Inflammatory macrophage treated with lipopolysaccharide for 4 hours (primary cell): ENCODE results near the gene ASB15.
"Not testable (repeated sequence)": the region's sequence is repeated elsewhere in the genome, so short reads cannot be mapped to it uniquely, and the experiment has no call there.

ENCODE experiments used
- DNase-seq: peaks from one replicate; pipeline ENCODE4 v3.0.0-alpha.2; 2020

The ASB15 gene

DNA sequence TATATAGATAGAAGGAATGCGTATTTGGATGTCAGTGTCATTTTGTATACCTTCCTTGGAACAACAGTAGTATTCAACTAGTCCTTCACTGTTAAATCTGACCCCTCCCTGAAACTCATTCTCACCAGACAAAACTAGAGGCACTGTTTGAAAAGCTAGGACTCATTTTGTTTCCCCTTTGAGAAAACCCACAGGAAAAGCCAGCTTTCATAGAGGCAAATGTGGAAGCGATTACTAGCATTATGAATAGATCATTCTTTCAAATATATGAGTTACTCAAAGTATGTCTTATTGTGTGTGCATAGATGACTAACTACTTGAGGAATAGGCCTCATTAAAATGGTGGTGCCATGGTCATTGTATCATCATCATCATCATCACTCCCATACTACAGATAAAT lies 1.9 kb upstream of the ASB15 start:
- no peak for DNase-seq

GRCh38 chr7:123600876-123601275 lies 745 bp upstream of the ASB15 start:
- no peak for DNase-seq

DNA sequence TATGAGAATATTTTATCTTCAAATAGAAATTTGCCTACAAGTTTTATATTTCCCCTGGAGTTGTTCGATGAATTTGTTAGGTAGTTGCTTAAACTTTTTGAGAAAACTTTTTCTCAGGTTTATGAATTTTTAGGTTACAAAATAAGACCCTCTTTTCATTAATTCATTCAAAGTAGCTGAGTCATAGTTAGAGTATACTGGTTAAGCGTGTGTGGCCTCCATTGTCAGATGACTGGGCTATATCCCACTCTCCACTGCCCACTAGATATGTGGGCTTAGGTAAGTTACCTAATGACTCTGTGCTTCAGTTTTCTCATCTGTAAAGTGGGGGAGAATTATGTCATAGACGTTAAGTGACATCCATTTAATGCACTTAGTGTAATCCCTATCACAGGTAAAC lies 1.0 kb downstream of the ASB15 start:
- DNase-seq = no peak

- no peak for DNase-seq
These were observed 3.1 kb downstream of the ASB15 start for GRCh38 chr7:123604739-123605138.

- no peak for DNase-seq
These were observed 5.9 kb downstream of the ASB15 start for GRCh38 chr7:123607423-123607975.

DNA sequence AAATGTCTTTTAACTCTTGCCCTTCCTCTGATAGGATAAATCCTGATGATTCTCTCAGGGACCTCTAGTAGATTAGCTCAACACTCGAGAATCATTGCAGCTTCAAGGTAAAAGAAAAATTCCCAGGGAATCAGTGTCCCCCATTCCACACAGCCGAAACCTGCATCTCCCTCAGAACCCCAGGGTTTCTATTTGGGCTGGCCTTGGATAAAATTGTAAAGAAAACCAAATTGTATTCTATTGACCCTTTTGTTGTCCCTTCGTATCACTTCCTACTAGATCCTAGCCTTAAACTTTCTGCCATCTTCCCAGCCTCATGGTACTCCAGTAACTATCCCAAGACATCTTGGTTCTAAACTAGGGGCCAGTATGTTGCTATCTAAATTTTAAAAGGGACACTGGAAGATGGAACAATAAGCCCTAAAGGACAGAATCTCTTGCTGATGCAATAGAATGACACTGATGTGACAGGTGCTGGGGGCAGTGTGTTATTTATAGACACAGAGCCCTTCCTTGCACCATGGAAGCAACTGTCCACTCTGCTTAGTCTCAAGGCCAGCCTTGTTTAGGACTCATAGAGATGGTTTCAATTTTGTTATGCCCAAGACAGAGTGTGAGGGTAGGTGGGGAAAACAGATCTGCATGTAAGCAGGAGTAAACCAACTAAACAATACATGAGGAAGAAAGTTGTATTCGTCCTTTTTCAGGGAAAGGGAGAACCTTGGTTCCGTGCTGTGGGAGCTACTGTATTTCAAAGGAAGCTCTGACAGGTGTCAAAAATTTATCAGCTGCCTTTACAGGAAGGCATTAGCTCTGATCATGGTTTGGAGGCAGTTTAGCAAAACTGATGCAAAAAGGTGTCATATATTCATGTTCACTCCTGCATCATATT lies 7.6 kb downstream of the ASB15 start:
- DNase-seq = no peak

GRCh38 chr7:123609883-123610239 lies 8.2 kb downstream of the ASB15 start:
- DNase-seq = no peak

- DNase-seq = no peak
These were observed 10.4 kb downstream of the ASB15 start for GRCh38 chr7:123612024-123612423.

GRCh38 chr7:123615344-123615743 lies 13.7 kb downstream of the ASB15 start:
- no peak for DNase-seq

DNA sequence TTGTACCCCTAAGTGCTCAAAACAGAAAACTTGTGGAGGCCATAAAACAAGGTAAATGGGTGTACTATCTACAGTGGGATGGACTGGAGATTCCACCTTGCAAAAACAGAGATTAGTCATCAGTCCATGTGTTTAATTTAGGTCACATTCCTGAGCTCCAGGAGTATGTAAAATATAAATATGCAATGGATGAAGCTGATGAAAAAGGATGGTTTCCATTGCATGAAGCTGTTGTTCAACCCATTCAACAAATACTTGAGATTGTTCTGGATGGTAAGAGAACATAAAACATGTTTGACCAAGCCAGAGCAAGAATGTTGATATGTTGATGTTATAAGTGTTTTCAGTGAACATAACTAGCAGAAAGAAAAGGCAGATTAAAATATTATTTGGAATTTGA lies 14.6 kb downstream of the ASB15 start:
- no peak for DNase-seq

- DNase-seq = no peak
These were observed 20.1 kb downstream of the ASB15 start for GRCh38 chr7:123621707-123622106.

- DNase-seq = no peak
These were observed 21.2 kb downstream of the ASB15 start for GRCh38 chr7:123622660-123623386.

DNA sequence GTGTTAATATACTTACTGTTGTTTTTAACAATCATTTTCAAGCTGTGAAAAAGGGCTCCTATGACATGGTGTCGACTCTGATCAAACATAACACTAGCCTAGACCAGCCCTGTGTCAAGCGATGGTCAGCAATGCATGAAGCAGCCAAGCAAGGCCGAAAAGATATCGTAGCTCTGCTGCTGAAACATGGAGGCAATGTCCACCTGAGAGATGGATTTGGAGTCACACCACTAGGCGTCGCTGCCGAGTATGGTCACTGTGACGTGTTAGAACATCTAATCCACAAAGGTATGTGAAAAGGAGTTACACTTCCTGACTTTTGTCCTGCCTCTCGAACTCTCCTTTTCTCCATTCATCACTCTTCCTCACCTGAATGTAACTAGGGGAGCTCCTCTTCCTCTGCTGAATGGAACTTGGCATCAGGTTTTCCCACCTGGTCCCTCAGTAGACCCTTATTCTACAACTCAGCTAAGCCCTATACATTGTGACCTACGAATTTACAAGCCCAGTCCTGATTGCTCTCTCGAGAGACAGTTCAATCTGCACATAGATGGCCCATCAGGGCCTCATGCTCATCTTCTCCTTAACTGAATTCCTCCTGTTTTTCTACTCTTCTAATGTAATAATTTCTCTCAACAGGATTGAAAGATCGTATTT lies 23.0 kb downstream of the ASB15 start:
- DNase-seq = peak; percentile 46

DNA sequence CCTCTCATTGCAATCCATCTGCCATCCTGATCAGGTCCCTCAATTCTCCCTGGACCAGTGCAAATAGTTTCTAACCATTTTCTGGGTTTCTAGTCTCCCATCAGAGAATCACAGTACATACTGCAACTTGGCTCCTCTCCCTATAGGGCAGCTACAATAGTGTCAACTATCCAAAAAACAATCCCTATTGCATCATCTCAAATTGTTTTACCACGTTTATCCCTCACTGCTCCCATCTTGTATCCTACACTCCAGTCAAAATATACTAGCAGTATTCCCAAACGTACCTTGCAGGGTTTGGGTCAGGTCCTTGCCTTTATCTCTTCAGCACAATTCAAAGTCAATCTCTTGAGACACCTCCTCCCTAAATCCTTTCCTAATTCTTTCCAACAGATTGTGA lies 23.6 kb downstream of the ASB15 start:
- no peak for DNase-seq

GRCh38 chr7:123627851-123628250 lies 26.2 kb downstream of the ASB15 start:
- DNase-seq = no peak

- no peak for DNase-seq
These were observed 27.2 kb downstream of the ASB15 start for GRCh38 chr7:123628829-123629228.

- DNase-seq = no peak
These were observed 27.7 kb downstream of the ASB15 start for GRCh38 chr7:123629281-123629680.

- no peak for DNase-seq
These were observed 31.2 kb downstream of the ASB15 start for GRCh38 chr7:123632808-123633207.

DNA sequence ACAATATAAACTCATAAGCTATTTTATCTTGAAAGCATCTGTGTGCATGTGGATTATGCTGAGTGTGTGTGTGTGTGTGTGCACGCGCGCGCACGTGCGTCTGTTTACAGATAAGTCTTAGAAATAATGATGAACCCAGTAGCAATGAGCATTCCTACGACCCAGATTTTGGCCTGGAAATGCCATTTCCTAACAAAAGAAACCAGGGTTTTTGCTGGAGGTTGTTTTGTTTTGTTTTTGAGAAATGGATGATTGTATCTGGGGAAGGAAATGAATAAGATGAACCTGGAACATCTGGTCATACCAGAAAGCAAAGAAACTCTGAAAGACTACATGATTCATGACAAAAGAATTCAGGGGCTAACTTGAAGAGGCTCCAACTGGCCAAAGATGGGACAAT lies 31.9 kb downstream of the ASB15 start:
- no peak for DNase-seq

GRCh38 chr7:123634011-123634573 lies 32.5 kb downstream of the ASB15 start:
- not testable (repeated sequence) for DNase-seq

DNA sequence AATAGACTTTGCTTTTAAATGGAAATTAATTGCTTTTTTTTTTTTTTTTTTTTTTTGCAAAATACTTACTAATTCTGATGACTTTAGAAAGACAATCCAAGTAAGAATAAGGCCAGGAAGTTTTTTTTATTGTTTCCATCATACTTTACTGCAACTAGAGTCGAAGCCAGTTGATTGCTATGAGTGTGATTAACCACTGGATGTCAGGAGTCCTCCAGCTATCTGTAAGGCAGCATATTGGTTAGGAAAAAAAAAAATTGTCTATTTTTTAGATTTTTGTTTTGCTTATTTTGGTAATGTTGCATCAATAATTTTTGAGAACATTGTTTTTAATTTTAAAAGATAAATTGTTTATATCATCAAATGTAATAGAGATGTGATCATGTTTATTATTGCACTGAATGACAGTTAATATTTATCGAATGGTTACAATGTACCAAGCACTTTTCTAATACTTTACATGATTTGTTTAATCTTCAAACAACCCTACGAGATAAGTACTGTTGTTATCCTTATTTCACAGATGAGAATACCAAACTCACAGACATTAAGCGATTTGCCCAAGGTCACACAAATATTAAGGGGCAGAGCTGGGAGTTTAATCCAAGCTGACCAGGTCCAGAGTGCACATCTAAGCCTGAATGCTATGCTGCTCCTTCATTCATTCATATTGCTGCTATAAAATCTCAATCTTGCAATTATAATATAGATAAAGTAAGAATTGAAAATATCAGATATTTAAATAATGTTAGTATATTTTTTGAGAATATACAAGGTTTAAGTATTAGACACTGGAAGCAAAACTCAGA lies 34.1 kb downstream of the ASB15 start:
- peak; percentile 4 for DNase-seq

DNA sequence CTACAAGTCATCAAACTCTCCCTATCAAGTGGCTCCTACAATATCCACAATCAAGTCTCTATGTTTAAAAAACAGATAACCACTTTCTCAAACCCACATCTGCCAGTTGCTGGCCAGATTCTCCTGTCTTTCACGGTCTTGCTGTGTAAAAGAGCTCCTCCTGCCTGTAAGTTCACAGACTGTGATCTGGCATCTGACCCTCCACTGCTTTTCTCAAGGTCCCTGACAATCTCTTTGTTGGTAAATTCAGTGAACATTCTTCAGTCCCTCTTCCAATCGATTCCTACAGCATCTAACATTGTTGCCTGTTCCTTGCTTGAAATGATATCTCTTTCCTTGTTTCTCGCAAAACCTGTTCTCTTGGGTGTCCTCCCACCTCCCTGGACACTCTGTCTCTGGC lies 35.6 kb downstream of the ASB15 start:
- no peak for DNase-seq
